ENCODE results near the gene SPRY4.
"Not testable (repeated sequence)": the region's sequence is repeated elsewhere in the genome, so short reads cannot be mapped to it uniquely, and the experiment has no call there.

Gene SPRY4

DNA sequence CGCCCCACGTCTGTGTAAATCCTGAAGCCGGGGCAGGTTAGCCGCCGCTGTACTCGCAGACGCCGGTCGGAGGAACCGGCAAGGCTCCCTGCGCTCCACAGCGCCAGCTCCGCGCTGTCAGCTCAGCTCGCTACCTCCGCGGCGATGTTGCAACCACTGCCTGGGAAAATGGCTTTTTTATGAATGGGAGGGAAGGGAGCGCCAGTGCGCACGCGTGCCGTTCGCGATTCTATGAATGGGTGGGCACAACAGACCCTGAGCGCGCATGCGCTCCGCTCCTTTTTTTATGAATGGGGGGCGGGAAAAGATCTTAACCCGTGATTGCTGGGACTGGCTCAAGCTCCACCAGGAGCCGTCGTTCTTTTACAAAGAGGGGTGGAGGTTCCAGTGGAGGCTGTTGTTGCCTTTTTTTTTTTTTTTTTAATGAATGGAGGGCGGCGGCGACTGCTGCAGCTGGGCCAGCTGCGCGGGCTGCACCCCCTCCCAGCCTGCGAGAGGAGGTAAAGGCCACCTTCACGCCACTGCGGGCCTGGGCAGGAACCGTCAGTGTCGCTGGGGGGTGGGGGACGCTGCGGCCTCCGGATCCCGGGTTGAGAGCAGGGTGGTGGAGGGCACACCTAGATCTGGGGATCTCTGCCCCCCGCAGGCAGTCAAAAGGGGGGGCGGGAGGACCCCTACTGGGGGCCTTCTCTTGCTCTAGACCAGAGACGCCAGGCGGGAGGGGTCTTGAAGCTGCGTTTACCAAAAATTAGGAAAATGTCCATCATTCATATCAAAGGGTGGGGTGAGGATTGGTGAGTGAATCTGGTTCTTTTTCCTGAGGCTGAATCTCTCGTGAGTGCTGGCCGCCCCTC lies at the start of gene SPRY4:
SPRY4 (minus strand) TSS at position 151 of the 854 bp plus-strand sequence. CDS start 9,913 bp downstream, outside the sequence.
- peak within 1 kb of the TSS; percentile 97 for H3K9ac ChIP-seq (ENCODE audit: low read depth, low read length)
- H3K36me3 ChIP-seq (ENCODE audit: control insufficient read depth, insufficient read depth, low read length): peaks cover 11% of the 10 kb centered on the region
- H3K4me1 ChIP-seq (ENCODE audit: control insufficient read depth, insufficient read depth, low read length): peaks cover 32% of the 10 kb centered on the region
- H3K4me3 ChIP-seq (ENCODE audit: low read depth, low read length): peak within 1 kb of the TSS; percentile 88
- H3K27me3 ChIP-seq (ENCODE audit: control insufficient read depth, insufficient read depth, low read length): peaks cover 5% of the 10 kb centered on the region
- H3K9me3 ChIP-seq (ENCODE audit: control insufficient read depth, insufficient read depth, low read length): no peaks in the 10 kb centered on the region

- Histone ChIP-seq H3K4me1 (ENCODE audit: control insufficient read depth, insufficient read depth, low read length) (peaks cover 2% of the 10 kb centered on the region), H3K4me3 (ENCODE audit: low read depth, low read length) (no peak overlapping the region), H3K27me3 (ENCODE audit: control insufficient read depth, insufficient read depth, low read length) (no peaks in the 10 kb centered on the region), H3K9me3 (ENCODE audit: control insufficient read depth, insufficient read depth, low read length) (no peaks in the 10 kb centered on the region), H3K36me3 (ENCODE audit: control insufficient read depth, insufficient read depth, low read length) (no peaks in the 10 kb centered on the region), H3K9ac (ENCODE audit: low read depth, low read length) (no peak overlapping the region)
Measured at GRCh38 chr5:142368529-142368928, 43.7 kb upstream of the SPRY4 start.

DNA sequence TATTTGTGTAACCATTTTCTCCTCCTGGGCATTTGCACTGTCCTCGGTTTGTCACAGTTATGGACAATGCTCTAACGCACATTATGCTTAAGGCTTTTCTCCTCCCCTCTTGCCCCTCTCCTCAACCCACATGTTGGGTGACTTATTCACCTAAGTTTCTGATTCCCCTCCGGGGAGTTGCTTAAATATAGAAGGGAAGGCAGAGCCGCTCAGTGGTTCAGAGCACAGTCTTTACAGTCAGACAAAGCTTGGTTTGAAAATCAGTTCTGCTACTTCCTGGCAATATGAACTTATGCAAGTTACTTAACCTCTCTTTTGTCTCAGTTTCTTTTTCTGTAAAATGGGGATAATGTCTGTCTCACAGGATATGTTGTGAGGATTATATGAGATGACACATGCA lies 41.2 kb upstream of the SPRY4 start:
- H3K9me3 ChIP-seq (ENCODE audit: control insufficient read depth, insufficient read depth, low read length): no peaks in the 10 kb centered on the region
- peaks cover 11% of the 10 kb centered on the region for H3K4me1 ChIP-seq (ENCODE audit: control insufficient read depth, insufficient read depth, low read length)
- no peak overlapping the region for H3K4me3 ChIP-seq (ENCODE audit: low read depth, low read length)
- no peak overlapping the region for H3K9ac ChIP-seq (ENCODE audit: low read depth, low read length)
- H3K27me3 ChIP-seq (ENCODE audit: control insufficient read depth, insufficient read depth, low read length): no peaks in the 10 kb centered on the region
- no peaks in the 10 kb centered on the region for H3K36me3 ChIP-seq (ENCODE audit: control insufficient read depth, insufficient read depth, low read length)

- Histone ChIP-seq H3K9ac (ENCODE audit: low read depth, low read length) (no peak overlapping the region), H3K4me3 (ENCODE audit: low read depth, low read length) (no peak overlapping the region), H3K9me3 (ENCODE audit: control insufficient read depth, insufficient read depth, low read length) (no peaks in the 10 kb centered on the region), H3K27me3 (ENCODE audit: control insufficient read depth, insufficient read depth, low read length) (no peaks in the 10 kb centered on the region), H3K4me1 (ENCODE audit: control insufficient read depth, insufficient read depth, low read length) (peaks cover 23% of the 10 kb centered on the region), H3K36me3 (ENCODE audit: control insufficient read depth, insufficient read depth, low read length) (no peaks in the 10 kb centered on the region)
Measured at GRCh38 chr5:142364251-142365145, 39.7 kb upstream of the SPRY4 start.

GRCh38 chr5:142363619-142363963 lies 38.8 kb upstream of the SPRY4 start:
- H3K27me3 ChIP-seq (ENCODE audit: control insufficient read depth, insufficient read depth, low read length): peaks cover 5% of the 10 kb centered on the region
- H3K9ac ChIP-seq (ENCODE audit: low read depth, low read length): no peak overlapping the region
- H3K4me3 ChIP-seq (ENCODE audit: low read depth, low read length): no peak overlapping the region
- H3K36me3 ChIP-seq (ENCODE audit: control insufficient read depth, insufficient read depth, low read length): no peaks in the 10 kb centered on the region
- peaks cover 23% of the 10 kb centered on the region for H3K4me1 ChIP-seq (ENCODE audit: control insufficient read depth, insufficient read depth, low read length)
- H3K9me3 ChIP-seq (ENCODE audit: control insufficient read depth, insufficient read depth, low read length): no peaks in the 10 kb centered on the region

DNA sequence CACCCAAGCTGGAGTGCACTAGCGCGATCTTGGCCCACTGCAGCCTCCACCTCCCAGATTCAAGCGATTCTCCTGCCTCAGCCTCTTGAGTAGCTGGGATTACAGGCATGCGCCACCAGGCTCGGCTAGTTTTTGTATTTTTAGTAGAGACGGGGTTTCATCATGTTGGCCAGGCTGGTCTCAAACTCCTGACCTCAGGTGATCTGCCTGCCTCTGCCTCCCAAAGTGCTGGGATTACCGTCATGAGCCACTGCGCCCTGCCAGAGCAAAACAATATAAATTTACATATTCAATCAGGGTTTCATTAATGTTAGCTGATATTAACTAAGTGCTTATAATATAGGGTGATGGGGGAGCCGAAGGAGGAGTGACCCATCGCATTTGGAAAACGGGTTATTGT lies 37.4 kb upstream of the SPRY4 start:
- H3K4me1 ChIP-seq (ENCODE audit: control insufficient read depth, insufficient read depth, low read length): peaks cover 30% of the 10 kb centered on the region
- H3K4me3 ChIP-seq (ENCODE audit: low read depth, low read length): not testable (repeated sequence)

DNA sequence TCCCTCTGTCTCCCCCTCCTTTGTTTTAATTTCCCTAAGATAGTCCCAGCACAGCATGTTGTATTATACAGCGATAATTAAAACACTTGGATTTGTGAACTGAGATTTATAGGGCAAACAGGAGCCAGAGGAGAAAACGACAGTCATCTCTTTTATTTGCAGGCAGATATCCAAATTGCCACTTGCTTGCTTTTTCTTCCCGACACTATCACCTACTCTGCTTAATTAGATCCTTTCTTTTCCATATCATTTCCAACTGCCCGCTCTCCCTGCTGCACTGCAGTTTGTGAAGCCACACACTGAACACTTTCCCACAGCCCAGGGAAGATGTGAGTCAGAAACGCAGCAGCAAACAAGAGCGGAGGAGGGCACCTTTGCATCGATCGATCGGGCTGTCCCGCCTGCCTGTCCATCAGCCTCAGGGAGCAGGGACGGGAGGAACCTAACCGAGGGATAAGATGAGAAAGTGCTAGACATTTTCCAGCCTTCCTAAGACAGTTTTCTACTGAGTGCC lies 35.8 kb upstream of the SPRY4 start:
- Histone ChIP-seq H3K4me1 (ENCODE audit: control insufficient read depth, insufficient read depth, low read length) (peaks cover 30% of the 10 kb centered on the region), H3K27me3 (ENCODE audit: control insufficient read depth, insufficient read depth, low read length) (peaks cover 15% of the 10 kb centered on the region), H3K36me3 (ENCODE audit: control insufficient read depth, insufficient read depth, low read length) (no peaks in the 10 kb centered on the region), H3K9me3 (ENCODE audit: control insufficient read depth, insufficient read depth, low read length) (no peaks in the 10 kb centered on the region), H3K4me3 (ENCODE audit: low read depth, low read length) (no peak overlapping the region), H3K9ac (ENCODE audit: low read depth, low read length) (no peak overlapping the region)

More for the DNA sequence above, 37.4 kb upstream of the SPRY4 start:
- not testable (repeated sequence) for H3K36me3 ChIP-seq (ENCODE audit: control insufficient read depth, insufficient read depth, low read length); H3K9ac ChIP-seq (ENCODE audit: low read depth, low read length); H3K9me3 ChIP-seq (ENCODE audit: control insufficient read depth, insufficient read depth, low read length)
- peaks cover 15% of the 10 kb centered on the region for H3K27me3 ChIP-seq (ENCODE audit: control insufficient read depth, insufficient read depth, low read length)

DNA sequence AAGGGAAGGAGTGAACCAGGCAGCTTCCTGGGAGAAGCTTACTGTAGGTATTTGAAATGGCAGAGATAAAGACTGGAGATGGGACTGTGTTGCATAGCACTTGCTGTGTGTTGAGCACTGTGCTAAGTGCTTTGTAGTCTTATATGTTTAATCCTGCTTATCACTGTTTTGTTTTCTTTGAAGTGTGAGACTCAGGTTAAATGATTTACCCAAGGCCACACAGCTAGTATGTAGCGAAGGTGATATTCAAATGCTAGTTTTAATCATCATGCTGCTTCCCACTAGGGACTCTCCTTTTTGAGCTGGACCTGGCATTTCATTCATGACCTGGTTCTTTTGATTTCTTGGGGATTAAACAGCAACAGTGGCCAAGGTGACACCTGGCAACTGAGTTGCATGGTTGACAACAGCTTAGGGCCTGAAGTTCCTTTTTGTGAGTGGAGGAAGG lies 35.3 kb upstream of the SPRY4 start:
- Histone ChIP-seq H3K9ac (ENCODE audit: low read depth, low read length) (no peak overlapping the region), H3K9me3 (ENCODE audit: control insufficient read depth, insufficient read depth, low read length) (no peaks in the 10 kb centered on the region), H3K36me3 (ENCODE audit: control insufficient read depth, insufficient read depth, low read length) (no peaks in the 10 kb centered on the region), H3K4me1 (ENCODE audit: control insufficient read depth, insufficient read depth, low read length) (peaks cover 30% of the 10 kb centered on the region), H3K4me3 (ENCODE audit: low read depth, low read length) (no peak overlapping the region), H3K27me3 (ENCODE audit: control insufficient read depth, insufficient read depth, low read length) (peaks cover 15% of the 10 kb centered on the region)

DNA sequence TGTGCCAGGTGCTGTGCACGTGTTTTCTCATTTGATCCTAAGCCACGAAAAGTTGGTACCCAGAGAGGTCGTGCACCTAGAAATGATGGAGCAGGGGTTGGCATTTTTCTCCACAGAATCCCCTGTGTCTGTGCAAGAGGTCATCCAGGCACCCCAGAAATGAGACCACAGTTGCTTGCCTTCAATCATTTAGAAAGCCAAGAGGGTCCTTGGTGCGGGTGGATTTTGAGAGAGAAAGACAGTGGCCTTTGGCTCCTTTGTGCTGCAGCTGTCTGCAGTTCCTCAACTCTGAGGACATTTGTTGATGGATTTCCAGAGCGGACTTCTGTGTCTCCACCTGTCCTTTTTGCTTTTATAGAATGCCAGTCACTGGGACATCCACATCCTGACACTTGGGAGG lies 33.8 kb upstream of the SPRY4 start:
- H3K27me3 ChIP-seq (ENCODE audit: control insufficient read depth, insufficient read depth, low read length): peaks cover 15% of the 10 kb centered on the region
- no peaks in the 10 kb centered on the region for H3K9me3 ChIP-seq (ENCODE audit: control insufficient read depth, insufficient read depth, low read length)
- H3K9ac ChIP-seq (ENCODE audit: low read depth, low read length): no peak overlapping the region
- H3K4me1 ChIP-seq (ENCODE audit: control insufficient read depth, insufficient read depth, low read length): peaks cover 28% of the 10 kb centered on the region
- H3K4me3 ChIP-seq (ENCODE audit: low read depth, low read length): no peak overlapping the region
- H3K36me3 ChIP-seq (ENCODE audit: control insufficient read depth, insufficient read depth, low read length): no peaks in the 10 kb centered on the region

DNA sequence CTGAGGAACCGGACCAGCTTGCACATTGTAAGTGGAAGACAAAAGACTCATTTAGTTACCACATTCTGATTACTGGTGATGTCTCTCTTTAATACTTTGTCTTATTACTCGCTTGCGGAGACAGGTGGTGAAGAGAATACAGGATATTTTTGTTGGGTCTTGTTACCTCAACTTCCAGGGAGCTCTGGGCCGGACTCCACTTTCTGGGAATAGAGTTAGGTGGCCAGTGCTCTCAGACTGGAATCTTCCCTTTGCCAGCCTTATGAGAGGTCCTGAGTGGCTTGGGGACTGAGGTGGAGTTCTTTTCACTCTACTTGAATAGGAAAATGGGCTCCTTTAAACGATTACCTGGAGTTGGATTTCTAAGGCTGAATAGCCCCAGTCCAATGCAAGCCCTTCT lies 33.3 kb upstream of the SPRY4 start:
- Histone ChIP-seq H3K27me3 (ENCODE audit: control insufficient read depth, insufficient read depth, low read length) (peaks cover 15% of the 10 kb centered on the region), H3K4me3 (ENCODE audit: low read depth, low read length) (no peak overlapping the region), H3K4me1 (ENCODE audit: control insufficient read depth, insufficient read depth, low read length) (peaks cover 28% of the 10 kb centered on the region), H3K9ac (ENCODE audit: low read depth, low read length) (no peak overlapping the region), H3K9me3 (ENCODE audit: control insufficient read depth, insufficient read depth, low read length) (no peaks in the 10 kb centered on the region), H3K36me3 (ENCODE audit: control insufficient read depth, insufficient read depth, low read length) (no peaks in the 10 kb centered on the region)

GRCh38 chr5:142357469-142358090 lies 32.8 kb upstream of the SPRY4 start:
- Histone ChIP-seq H3K9me3 (ENCODE audit: control insufficient read depth, insufficient read depth, low read length) (no peaks in the 10 kb centered on the region), H3K9ac (ENCODE audit: low read depth, low read length) (peak overlapping the region; percentile 19), H3K27me3 (ENCODE audit: control insufficient read depth, insufficient read depth, low read length) (peaks cover 15% of the 10 kb centered on the region), H3K36me3 (ENCODE audit: control insufficient read depth, insufficient read depth, low read length) (no peaks in the 10 kb centered on the region), H3K4me1 (ENCODE audit: control insufficient read depth, insufficient read depth, low read length) (peaks cover 25% of the 10 kb centered on the region), H3K4me3 (ENCODE audit: low read depth, low read length) (peak overlapping the region; percentile 46)

All from iPS-15b (cell line).